A549 (cell line): ENCODE measurements around the gene ZIC4.

Experiments
- PHF8 ChIP-seq: fragments of 200-600 bp; sonication (generic); IDR thresholded peaks from 2 replicates; pipeline ENCODE4 v1.6.1; 2016; ENCODE audit warnings: low read depth, mild to moderate bottlenecking, antibody characterized with exemption, moderate library complexity, borderline replicate concordance
- USF2 ChIP-seq: fragments of 450-650 bp; IDR thresholded peaks from 2 replicates; pipeline ENCODE4 v1.6.1; 2014; ENCODE audit warnings: antibody characterized with exemption
- ZSCAN20 ChIP-seq: fragments of 250-450 bp; sonication (Bioruptor Pico); IDR thresholded peaks from 2 replicates; pipeline ENCODE4 v1.8.0; 2022; ENCODE audit warnings: mild to moderate bottlenecking, moderate library complexity

- no peak for TF ChIP-seq ZSCAN20
- no peak for TF ChIP-seq PHF8
- TF ChIP-seq USF2, result no peak
Measured at GRCh38 chr3:147407114-147407497, 763 bp upstream of the ZIC4 start.
